Measurements from ENCODE around the gene TSPAN33.
"Not testable (repeated sequence)": the region's sequence is repeated elsewhere in the genome, so short reads cannot be mapped to it uniquely, and the experiment has no call there.

The TSPAN33 gene

GRCh38 chr7:129170441-129171021 is 26.0 kb downstream of the TSPAN33 start:
- no peak for DNase-seq

DNA sequence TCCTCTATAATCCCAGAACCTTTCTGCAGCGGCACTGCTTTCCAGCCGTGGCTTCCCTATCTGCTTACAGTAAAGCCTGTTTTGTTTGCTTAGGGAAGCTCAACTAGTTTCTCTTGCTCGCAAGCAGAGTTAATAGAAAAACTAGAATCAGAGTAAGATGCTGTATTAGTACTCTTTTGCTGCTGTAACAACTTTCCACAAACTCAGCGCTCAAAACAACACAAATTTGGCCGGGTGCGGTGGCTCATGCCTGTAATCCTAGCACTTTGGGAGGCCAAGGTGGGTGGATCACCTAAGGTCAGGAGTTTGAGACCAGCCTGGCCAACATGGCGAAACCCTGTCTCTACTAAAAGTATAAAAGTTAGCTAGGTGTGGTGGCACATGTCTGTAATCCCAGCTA is 29.4 kb downstream of the TSPAN33 start:
- DNase-seq: not testable (repeated sequence)

DNA sequence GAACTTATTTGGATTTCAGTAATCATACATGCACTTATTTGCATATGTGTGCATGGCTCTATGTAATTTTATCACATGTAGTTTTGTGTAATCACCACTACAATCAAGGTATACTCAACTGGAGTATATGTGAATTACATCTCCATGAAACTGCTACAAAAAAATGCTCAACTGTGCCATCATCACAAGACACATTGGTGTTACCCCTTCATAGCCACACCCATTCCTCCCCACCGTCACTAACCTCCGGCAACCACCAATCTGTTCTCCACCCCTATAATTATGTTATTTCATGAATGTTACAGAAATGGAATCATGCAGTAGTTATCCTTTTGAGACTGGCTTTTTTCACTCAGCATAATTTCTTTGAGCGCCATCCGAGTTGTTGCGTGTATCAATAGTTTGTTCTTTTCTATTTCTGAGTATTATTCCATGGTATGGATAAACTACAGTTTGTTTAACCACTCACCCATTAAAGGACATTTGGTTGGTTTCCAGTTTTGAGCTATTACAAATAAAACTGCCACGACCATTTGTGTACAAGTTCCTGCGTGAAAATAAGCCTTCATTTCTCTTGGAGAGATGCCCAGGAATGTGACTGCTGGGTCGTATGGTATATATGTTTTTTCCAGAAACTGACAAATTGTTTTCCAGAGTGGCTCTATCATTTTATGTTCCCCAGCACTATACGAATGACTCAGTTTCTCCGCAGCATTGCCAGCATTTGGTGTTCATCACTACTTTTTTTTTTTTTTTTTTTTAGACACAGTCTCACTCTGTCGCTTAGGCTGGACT is 32.6 kb downstream of the TSPAN33 start:
- no peak for DNase-seq

GRCh38 chr7:129184981-129185670 is 40.6 kb downstream of the TSPAN33 start:
- no peak for DNase-seq

- no peak for DNase-seq
These were observed 42.3 kb downstream of the TSPAN33 start for GRCh38 chr7:129186749-129187260.

DNA sequence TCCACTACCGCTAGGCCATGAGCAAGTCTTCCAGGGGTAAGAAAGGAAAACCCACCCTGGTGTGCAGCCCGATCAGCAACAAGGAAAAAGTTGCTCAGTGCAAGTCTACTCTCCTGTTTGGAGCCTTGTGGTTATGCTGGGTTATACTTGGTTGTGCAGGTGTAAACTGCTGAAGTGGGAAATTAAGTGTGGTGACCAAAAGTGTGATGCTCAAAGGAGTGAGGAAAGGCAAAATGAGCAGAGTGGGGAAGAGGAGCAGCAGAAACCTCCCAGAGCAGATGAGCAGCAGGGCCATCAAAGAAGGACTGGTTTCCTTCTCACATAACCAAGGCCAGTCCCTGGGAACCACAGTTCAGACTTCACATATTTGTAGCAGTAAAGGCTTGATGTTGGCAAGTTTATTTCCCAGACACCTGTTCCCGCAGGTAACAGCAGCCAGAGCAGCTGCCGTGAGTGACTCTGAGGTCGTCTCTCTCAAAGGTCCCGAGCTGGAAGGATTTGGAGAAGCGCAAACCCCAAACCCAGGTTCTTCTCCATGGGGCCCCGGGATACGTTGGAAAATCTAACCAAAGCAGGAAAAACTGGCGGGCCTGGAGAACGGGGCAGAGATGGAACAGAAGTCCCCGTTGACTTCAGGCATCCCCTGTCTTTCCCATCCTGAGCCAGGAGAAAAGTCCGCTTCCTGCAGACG is 43.3 kb downstream of the TSPAN33 start:
- no peak for DNase-seq

DNA sequence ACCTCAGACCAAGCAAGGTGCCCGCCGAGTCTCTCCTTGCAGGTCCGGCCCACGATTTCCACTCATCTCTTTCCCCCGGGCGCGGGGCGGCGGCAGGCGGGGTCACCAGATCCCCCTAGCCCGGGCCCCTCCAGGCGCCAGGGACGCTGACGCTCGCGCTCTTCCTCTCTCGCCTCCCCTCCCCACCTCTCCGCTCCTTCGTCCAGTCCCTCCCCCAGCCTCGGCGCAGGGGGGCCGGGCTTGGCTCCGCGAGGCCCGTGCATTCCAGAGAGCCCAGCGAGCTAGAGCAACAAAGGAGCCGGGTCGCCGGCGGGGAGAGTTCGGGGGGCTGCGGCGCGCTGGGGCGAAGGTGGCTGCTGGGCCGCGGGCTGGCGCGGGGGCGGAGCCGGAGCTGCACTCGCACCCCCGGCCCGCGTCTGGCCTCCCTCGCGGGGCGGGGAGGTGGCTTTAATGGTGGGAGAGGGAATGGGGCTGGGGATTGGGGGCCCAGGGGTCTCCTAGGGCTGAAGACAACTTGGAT is 43.9 kb downstream of the TSPAN33 start, which contains the start of gene SMO:
TSS of gene SMO (plus strand) at position 262 of the 520 bp plus-strand sequence. CDS start 519 bp downstream, outside the sequence.
- DNase-seq: no peak

GRCh38 chr7:129188892-129189660 is 44.6 kb downstream of the TSPAN33 start:
- no peak for DNase-seq

GRCh38 chr7:129189661-129190310 is 45.3 kb downstream of the TSPAN33 start:
- no peak for DNase-seq

GRCh38 chr7:129191272-129191671 is 46.8 kb downstream of the TSPAN33 start:
- DNase-seq: no peak

DNA sequence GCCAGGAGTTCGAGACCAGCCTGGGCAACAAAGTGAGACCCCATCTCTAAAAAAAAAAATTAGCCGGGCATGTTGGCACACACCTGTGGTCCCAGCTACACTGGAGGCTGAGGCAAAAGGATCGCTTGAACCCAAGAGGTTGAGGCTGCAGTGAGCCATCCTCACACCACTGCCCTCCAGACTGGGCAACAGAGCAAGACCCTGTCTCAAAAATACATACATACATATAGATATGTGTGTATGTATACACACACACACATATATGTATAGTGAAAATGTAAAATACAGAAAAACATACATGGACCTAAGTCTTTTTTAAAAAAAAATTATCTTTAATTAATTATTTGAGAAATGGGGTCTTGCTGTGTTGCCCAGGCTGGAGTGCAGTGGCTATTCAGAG is 49.4 kb downstream of the TSPAN33 start:
- no peak for DNase-seq

GRCh38 chr7:129197771-129198170 is 53.3 kb downstream of the TSPAN33 start:
- no peak for DNase-seq

GRCh38 chr7:129199406-129199805 is 54.9 kb downstream of the TSPAN33 start:
- no peak for DNase-seq

- DNase-seq: peak; percentile 14
These were observed 57.7 kb downstream of the TSPAN33 start for GRCh38 chr7:129202058-129202777.

GRCh38 chr7:129203050-129203741 is 58.7 kb downstream of the TSPAN33 start:
- no peak for DNase-seq

DNA sequence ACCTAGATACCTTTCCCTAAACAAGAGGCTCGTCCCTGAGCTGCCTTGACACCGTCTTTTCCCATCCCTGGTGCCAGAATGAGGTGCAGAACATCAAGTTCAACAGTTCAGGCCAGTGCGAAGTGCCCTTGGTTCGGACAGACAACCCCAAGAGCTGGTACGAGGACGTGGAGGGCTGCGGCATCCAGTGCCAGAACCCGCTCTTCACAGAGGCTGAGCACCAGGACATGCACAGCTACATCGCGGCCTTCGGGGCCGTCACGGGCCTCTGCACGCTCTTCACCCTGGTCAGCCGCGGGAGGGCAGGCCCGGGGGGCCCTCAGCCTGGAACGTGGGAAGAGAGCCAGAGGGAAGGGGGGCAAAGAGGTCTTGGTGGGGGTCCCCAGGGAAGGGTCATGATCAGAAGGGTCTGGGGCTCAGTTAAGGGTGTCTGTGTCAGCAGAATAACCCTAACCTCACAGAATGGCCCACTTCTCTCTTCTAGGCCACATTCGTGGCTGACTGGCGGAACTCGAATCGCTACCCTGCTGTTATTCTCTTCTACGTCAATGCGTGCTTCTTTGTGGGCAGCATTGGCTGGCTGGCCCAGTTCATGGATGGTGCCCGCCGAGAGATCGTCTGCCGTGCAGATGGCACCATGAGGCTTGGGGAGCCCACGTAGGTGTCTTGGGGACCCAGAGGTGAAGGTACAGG is 60.8 kb downstream of the TSPAN33 start:
- DNase-seq: no peak

DNA sequence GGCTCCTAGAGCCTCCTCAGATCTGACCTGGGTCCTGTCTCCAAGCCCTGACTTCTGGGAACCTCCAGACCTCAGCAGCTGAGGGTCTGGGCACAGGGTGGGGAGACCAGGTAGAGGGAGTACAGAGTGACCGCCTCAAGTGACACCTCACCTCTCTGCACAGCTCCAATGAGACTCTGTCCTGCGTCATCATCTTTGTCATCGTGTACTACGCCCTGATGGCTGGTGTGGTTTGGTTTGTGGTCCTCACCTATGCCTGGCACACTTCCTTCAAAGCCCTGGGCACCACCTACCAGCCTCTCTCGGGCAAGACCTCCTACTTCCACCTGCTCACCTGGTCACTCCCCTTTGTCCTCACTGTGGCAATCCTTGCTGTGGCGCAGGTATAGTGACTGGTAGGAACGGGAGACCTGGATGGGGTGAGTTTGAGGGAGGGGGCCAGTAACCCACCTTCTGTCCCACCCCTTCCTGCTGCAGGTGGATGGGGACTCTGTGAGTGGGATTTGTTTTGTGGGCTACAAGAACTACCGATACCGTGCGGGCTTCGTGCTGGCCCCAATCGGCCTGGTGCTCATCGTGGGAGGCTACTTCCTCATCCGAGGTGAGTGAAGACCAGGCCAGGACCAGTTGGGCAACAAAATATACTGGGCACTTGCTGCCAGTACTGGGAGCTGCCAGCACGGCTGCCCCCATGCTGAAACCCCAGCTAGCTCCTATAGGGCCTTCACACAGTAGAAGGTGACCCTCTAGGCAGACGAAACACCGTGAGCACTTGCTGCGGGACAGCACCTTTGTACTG is 61.7 kb downstream of the TSPAN33 start:
- DNase-seq: no peak

DNA sequence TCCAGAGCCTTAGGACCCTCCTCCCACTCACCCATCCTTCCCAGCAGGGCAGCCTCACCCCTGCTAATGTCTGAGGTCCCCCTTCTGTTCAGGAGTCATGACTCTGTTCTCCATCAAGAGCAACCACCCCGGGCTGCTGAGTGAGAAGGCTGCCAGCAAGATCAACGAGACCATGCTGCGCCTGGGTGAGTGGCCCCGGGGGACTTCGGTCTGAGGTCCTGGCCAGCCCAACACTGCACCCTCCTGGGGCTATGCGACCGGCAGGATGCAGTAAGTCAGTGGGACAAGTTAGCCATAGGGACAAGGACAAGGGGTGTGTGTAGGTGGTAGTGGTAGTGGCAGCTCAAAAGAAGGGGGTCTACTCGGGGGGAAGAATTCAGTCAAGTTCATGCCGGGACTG is 64.2 kb downstream of the TSPAN33 start:
- no peak for DNase-seq

Measured in MV-4-11 (cell line).